ENCODE measurements around the gene PTCD1.

The PTCD1 gene

GRCh38 chr7:99397297-99397983 lies 41.2 kb downstream of the PTCD1 start:
- H3F3A ChIP-seq (ENCODE audit: control insufficient read depth, insufficient read depth), result peaks cover 27% of the 10 kb centered on the region
- no peak overlapping the region for H3K4me2 ChIP-seq (ENCODE audit: low read length)
- no peaks in the 10 kb centered on the region for H3K9me3 ChIP-seq (ENCODE audit: control insufficient read depth, insufficient read depth, low read length)
- no peaks in the 10 kb centered on the region for H3K27me3 ChIP-seq (ENCODE audit: control insufficient read depth, low read length)
- peaks cover 12% of the 10 kb centered on the region for H3K4me1 ChIP-seq (ENCODE audit: control insufficient read depth, low read length)
- TF ChIP-seq EZH2phosphoT487 (IDR thresholded peaks at IDR 0.05; ENCODE audit: borderline replicate concordance, low read length) (no peak), CTCF (IDR thresholded peaks at IDR 0.05; ENCODE audit: low read depth, low read length, poor library complexity, severe bottlenecking) (no peak)
- H3K27ac ChIP-seq (ENCODE audit: low read depth, low read length), result no peak overlapping the region
- peaks cover 29% of the 10 kb centered on the region; the same call in 1 of the 2 replicates for H4K20me1 ChIP-seq (ENCODE audit: control insufficient read depth, insufficient read depth, low read depth, low read length)
- peaks cover 93% of the 10 kb centered on the region for H3K36me3 ChIP-seq (ENCODE audit: control insufficient read depth, low read length)
- H3K9me2 ChIP-seq (replicated peaks; ENCODE audit: control insufficient read depth, low read length), result no peaks in the 10 kb centered on the region
- H3K79me2 ChIP-seq (ENCODE audit: control insufficient read depth, low read length), result peaks cover 13% of the 10 kb centered on the region
- no peak overlapping the region for H3K4me3 ChIP-seq (ENCODE audit: low read length)

GRCh38 chr7:99396418-99397296 lies 41.9 kb downstream of the PTCD1 start:
- H4K20me1 ChIP-seq (ENCODE audit: control insufficient read depth, insufficient read depth, low read depth, low read length), result peaks cover 34% of the 10 kb centered on the region; the same call in 1 of the 2 replicates

GRCh38 chr7:99395616-99396327 lies 42.8 kb downstream of the PTCD1 start:
- Histone ChIP-seq H4K20me1 (ENCODE audit: control insufficient read depth, insufficient read depth, low read depth, low read length) (peaks cover 34% of the 10 kb centered on the region; the same call in 1 of the 2 replicates), H3K36me3 (ENCODE audit: control insufficient read depth, low read length) (peaks cover 98% of the 10 kb centered on the region), H3K4me2 (ENCODE audit: low read length) (no peak overlapping the region), H3K4me1 (ENCODE audit: control insufficient read depth, low read length) (peaks cover 19% of the 10 kb centered on the region), H3K4me3 (ENCODE audit: low read length) (no peak overlapping the region), H3K27me3 (ENCODE audit: control insufficient read depth, low read length) (no peaks in the 10 kb centered on the region), H3K27ac (ENCODE audit: low read depth, low read length) (no peak overlapping the region), H3K9me3 (ENCODE audit: control insufficient read depth, insufficient read depth, low read length) (no peaks in the 10 kb centered on the region), H3F3A (ENCODE audit: control insufficient read depth, insufficient read depth) (peaks cover 27% of the 10 kb centered on the region), H3K79me2 (ENCODE audit: control insufficient read depth, low read length) (peaks cover 15% of the 10 kb centered on the region), H3K9me2 (replicated peaks; ENCODE audit: control insufficient read depth, low read length) (no peaks in the 10 kb centered on the region)
- no peak for TF ChIP-seq CTCF (IDR thresholded peaks at IDR 0.05; ENCODE audit: low read depth, low read length, poor library complexity, severe bottlenecking)
- TF ChIP-seq EZH2phosphoT487 (IDR thresholded peaks at IDR 0.05; ENCODE audit: borderline replicate concordance, low read length), result no peak

More at GRCh38 chr7:99396418-99397296, 41.9 kb downstream of the PTCD1 start:
- TF ChIP-seq EZH2phosphoT487 (IDR thresholded peaks at IDR 0.05; ENCODE audit: borderline replicate concordance, low read length) (no peak), CTCF (IDR thresholded peaks at IDR 0.05; ENCODE audit: low read depth, low read length, poor library complexity, severe bottlenecking) (no peak)
- Histone ChIP-seq H3K27me3 (ENCODE audit: control insufficient read depth, low read length) (no peaks in the 10 kb centered on the region), H3K4me3 (ENCODE audit: low read length) (no peak overlapping the region), H3K79me2 (ENCODE audit: control insufficient read depth, low read length) (peaks cover 16% of the 10 kb centered on the region), H3K9me2 (replicated peaks; ENCODE audit: control insufficient read depth, low read length) (no peaks in the 10 kb centered on the region), H3F3A (ENCODE audit: control insufficient read depth, insufficient read depth) (peaks cover 27% of the 10 kb centered on the region), H3K27ac (ENCODE audit: low read depth, low read length) (no peak overlapping the region), H3K4me2 (ENCODE audit: low read length) (no peak overlapping the region), H3K4me1 (ENCODE audit: control insufficient read depth, low read length) (peaks cover 19% of the 10 kb centered on the region), H3K9me3 (ENCODE audit: control insufficient read depth, insufficient read depth, low read length) (no peaks in the 10 kb centered on the region), H3K36me3 (ENCODE audit: control insufficient read depth, low read length) (peaks cover 96% of the 10 kb centered on the region)

Measured in DOHH2 (cell line).